Lower leg skin (tissue), 4 donors: ENCODE data around the gene NDUFS3. TPM values are rescaled to one million over a fixed set of nuclear protein-coding genes. Genes with fewer than 3 reads are reported as not detected.
A peak's percentile ranks its signal among the peaks of the same experiment; 100 is the strongest.
"Not testable (repeated sequence)": the region's sequence is repeated elsewhere in the genome, so short reads cannot be mapped to it uniquely, and the experiment has no call there.

Experiments used
- DNase-seq, 2 donors: peaks; one replicate each; pipeline ENCODE4 v3.0.0-alpha.2; 2019; ENCODE audit warnings: low spot score in 2 of 2
- H3K4me3 ChIP-seq: fragments of 200-600 bp; sonication (generic); 2 replicates; pipeline ENCODE4 v1.5.1; 2017; ENCODE audit warnings: mild to moderate bottlenecking, low read depth; ENCODE audit not compliant: poor library complexity, severe bottlenecking
- CTCF ChIP-seq, 3 donors: fragments of 450-650 bp; IDR thresholded peaks; one replicate each; pipeline ENCODE4 v1.5.1; 2016; ENCODE audit warnings: antibody characterized with exemption in 3 of 3, mild to moderate bottlenecking in 3 of 3, moderate library complexity in 2 of 3
- POLR2A ChIP-seq, 2 donors: fragments of 450-650 bp; IDR thresholded peaks; one replicate each; pipeline ENCODE4 v1.6.1; 2016 to 2017; ENCODE audit warnings: antibody characterized with exemption in 2 of 2, mild to moderate bottlenecking in 1 of 2, moderate library complexity in 1 of 2
- WGBS, 2 donors: methylation state at CpG; one replicate each; pipeline ENCODE4 v1.1.5; 2018; 5-methylcytosine and 5-hydroxymethylcytosine counted together
- intact Hi-C: fragments of 100-400 bp; cut with DNase I; formaldehyde crosslinking; loops from one replicate; pipeline ENCODE4 v1.15.0; 2023; ENCODE audit warnings: low total_unique reads
- total RNA-seq, 4 donors: library from RNA; depleted of rRNA; stranded (reverse); fragments of >200 nt; gene quantifications; one replicate each; pipeline ENCODE4 v1.1.0, GENCODE V29; 2016

Gene NDUFS3
- 100 to 1,000 TPM in 1 of 4 donors, 10 to 100 TPM in 3; 46.9 to 104 (median 67.7) TPM for total RNA-seq

DNA sequence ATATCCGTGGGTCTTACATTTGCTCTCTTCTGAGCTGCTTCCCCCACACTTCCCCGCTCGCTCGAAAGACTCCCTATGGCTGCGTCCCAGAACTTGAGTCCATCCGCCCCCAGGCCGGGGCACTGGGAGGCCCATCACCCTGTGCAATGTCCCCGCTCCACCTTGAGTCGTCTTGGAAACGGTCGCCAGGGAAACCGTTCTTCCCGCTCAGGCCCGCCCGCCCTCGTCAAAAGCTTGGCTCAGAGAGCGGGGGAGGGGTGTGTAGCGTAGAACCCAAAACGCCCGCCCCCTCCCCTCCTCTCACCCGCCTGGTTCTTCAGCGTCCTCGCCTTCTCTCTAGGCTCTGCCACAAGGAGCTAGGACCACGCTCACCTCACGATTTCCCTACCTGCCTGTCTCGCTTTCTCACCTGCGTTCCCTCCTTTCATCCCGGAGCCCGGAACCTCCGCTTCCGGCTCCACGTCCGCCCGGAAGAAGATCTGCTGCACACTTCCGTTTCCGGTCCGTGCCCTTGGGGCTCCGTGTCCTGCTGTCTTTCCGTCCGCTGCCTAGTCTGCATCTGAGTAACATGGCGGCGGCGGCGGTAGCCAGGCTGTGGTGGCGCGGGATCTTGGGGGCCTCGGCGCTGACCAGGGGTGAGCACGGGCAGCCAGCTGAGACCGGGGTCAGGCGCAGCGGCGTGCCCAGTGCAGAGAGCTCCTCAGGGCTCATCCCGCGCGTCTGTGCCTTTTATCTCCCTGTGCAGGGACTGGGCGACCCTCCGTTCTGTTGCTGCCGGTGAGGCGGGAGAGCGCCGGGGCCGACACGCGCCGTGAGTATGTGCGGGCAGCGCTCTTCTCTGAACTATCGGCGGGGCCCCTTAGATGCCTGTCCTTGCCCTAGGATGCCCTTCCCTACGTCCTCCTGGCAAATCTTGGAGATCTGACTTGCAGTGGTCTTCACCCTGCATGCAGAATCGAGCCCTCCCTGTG lies at the start of gene NDUFS3, which contains the start of gene KBTBD4:
Gene NDUFS3 (plus strand): TSS at position 551 of the 971 bp plus-strand sequence. CDS start 18 bp downstream, at position 569.
Gene KBTBD4 (minus strand): TSS at position 447 of the 971 bp plus-strand sequence. CDS start 19 bp downstream, at position 428.
- H3K4me3 ChIP-seq: peak within 1 kb of the TSS; percentile 89
- peak; percentile 86 to 98 for DNase-seq
- intact Hi-C loops: no loop called here
- 0 to 2% methylated on average over 33 to 59 of the region's 72 CpGs for WGBS, 2 donors
- TF ChIP-seq POLR2A (IDR thresholded peaks at IDR 0.05) (no peak), CTCF (IDR thresholded peaks at IDR 0.05) (no peak)

DNA sequence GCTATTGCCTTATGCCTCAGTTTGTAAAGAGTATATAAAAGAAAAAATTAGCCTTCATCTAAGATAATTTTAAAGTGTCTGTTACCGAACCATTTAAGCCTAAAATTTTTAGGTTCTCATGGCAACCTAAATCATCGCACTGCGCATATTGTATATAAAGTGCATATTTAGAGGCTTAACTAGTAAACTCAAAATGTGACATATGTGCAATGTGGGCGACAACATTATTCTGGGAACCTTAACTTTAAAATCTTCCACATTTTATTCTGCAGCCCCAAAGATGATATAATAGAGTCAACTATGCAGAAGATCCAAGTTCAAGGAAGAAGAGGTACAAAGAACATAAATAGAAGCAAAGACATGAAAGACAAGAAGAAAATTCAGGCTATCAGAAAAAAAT lies 48.9 kb upstream of the NDUFS3 start:
- no peak overlapping the region for H3K4me3 ChIP-seq
- intact Hi-C loops: no loop called here
- WGBS, 2 donors: 92 to 94% methylated on average over 4 of the region's 4 CpGs
- DNase-seq: no peak
- no peak for TF ChIP-seq CTCF (IDR thresholded peaks at IDR 0.05)
- TF ChIP-seq POLR2A (IDR thresholded peaks at IDR 0.05): no peak

GRCh38 chr11:47530721-47531120 lies 48.2 kb upstream of the NDUFS3 start:
- WGBS, 2 donors: 93 to 96% methylated on average over 9 of the region's 9 CpGs
- intact Hi-C loops, H3K4me3 ChIP-seq, DNase-seq: not testable (repeated sequence)

DNA sequence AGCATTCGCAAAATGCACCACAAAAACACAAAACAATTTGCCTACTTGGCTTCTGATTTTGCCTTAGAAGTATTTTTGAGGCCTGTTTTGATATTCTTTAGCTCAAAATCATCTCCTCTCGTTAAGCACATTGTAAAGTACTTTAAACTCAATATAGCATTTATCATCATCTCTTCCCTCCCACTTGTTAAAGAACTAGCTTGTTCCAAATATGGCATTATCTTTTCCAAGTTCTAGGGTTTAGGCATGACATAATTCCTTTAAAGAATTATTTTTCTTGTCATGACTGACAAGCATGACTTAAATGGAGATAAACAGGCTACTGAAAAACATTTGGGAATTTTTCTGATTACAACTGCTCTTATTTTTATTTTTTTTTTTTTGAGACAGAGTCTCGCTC lies 47.2 kb upstream of the NDUFS3 start:
- H3K4me3 ChIP-seq: no peak overlapping the region
- intact Hi-C loops: no loop called here
- WGBS, 2 donors: 77 to 83% methylated on average over 3 of the region's 3 CpGs
- DNase-seq: no peak
- no peak for TF ChIP-seq CTCF (IDR thresholded peaks at IDR 0.05)
- TF ChIP-seq POLR2A (IDR thresholded peaks at IDR 0.05): no peak

DNA sequence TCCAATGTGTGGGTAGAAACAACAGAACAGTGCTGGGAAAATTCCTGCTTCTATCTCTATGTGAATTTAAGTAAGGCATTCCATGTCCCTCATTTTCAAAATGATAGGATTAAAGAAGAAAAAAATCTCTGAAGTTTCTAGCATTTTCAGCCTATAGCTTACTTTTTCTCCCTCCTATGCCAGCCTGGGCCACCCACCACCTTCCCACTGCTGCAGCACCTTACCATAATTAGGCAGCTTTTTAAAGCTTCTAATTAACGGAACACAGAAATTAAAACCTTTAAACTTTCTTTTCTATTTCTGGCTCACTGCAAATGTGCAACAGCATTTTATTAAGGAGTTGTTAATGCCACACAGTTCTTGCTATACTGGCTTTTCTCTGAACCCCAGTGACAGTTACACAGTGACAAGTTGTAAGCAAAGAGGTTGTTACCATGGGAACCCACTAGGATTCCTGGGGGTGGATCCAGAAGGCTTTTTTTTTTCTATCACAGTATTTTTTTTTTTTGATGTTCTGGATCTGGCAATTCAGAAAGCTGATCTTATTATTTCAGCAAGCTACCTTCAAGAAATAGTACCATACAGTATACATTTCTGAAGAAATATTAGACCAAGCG lies 46.2 kb upstream of the NDUFS3 start:
- TF ChIP-seq CTCF (IDR thresholded peaks at IDR 0.05) (no peak), POLR2A (IDR thresholded peaks at IDR 0.05) (no peak)
- no peak for DNase-seq
- intact Hi-C loops: no loop called here
- no peak overlapping the region for H3K4me3 ChIP-seq
- 79 to 83% methylated on average over 2 of the region's 2 CpGs for WGBS, 2 donors

GRCh38 chr11:47533690-47534151 lies 45.2 kb upstream of the NDUFS3 start:
- H3K4me3 ChIP-seq: no peak overlapping the region
- TF ChIP-seq POLR2A (IDR thresholded peaks at IDR 0.05) (no peak), CTCF (IDR thresholded peaks at IDR 0.05) (no peak)
- DNase-seq: no peak
- WGBS, 2 donors: 82 to 98% methylated on average over 2 of the region's 2 CpGs
- intact Hi-C loops: no loop called here
